ENCODE measurements around the gene ATP6V0D1.
A peak's percentile ranks its signal among the peaks of the same experiment; 100 is the strongest.
"Not testable (repeated sequence)": the region's sequence is repeated elsewhere in the genome, so short reads cannot be mapped to it uniquely, and the experiment has no call there.

Gene ATP6V0D1

DNA sequence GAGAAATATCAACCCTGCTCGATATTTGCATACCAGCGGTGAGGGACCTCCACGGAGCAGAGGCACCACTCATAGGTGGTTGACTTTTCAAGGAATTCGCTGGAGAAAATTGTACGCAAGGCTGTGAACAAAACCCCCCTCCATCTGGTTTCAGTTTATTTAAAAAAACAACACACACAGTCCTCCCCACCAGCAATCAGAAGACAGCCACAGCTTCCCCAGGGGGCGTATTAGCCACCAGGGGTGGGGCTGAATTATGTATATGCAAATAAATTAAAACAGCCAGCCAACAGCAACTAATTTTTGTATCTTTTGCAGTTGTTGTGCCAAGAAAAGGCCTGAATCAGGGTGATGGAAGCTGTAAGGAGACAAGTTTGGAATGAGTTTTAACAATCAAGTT lies 55.9 kb downstream of the ATP6V0D1 start:
- no peak for DNase-seq

DNA sequence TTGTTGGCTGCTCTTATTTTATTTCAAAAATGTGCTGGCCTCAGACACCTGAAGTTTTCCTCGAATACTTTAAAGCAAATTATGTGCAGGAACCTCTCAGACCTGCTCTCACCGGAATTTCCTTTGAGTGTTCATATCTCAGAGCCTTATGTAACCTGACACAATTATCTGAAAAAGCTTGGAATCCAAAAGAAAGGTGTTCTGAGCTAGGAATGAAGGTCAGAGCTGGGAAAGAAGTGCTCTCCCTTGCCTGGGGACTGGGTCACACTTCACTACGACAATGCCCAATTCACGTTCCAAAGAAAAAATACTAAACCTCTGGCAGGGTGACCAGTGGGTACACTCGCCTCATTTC lies 56.7 kb downstream of the ATP6V0D1 start:
- DNase-seq = no peak

DNA sequence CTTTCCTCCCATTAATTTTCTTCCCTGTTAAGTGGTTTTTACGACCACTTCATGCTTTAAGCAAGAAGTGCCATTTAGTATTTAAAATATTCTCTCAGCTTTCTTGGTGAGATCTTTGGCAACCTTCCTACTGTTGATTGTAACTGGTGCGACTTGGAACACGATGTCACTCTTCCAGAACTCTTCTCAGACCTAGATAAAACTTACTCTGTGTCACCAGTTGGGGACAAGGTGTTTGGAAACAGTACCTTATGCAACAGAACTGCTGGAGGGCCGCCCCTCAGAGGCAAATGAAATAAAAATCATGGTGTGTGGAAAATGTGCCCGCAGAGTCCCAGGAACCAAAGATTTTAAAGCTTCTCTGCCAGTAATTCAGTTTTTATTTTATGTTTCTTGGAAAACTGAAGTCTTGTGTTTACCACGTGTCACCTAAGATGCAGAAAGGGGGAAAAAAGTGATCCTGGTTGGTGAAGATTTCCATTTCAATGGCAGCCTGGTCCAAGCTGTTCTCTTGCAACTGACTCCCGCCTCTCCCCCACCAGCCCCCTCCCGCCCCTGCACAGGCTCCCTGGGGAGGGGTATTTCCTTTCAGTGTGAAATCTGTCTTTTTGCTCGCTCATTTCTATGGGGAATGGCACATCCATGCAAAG lies 57.2 kb downstream of the ATP6V0D1 start:
- no peak for DNase-seq

DNA sequence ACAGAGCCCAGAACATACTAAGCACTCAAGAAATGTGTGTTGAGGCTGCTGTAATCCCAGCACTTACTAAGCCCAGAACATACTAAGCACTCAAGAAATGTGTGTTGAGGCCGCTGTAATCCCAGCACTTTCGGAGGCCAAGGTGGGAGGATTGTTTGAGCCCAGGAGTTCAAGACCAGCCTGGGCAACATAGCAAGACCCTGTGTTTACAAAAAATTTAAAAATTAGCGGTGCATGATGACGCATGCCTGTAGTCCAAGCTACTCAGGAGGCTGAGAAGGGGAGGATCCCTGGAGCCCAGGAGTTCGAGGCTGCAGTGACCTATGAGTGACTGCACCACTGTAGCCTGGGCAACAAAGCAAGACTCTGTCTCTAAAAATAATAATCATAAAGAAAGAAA lies 57.9 kb downstream of the ATP6V0D1 start:
- DNase-seq = no peak

GRCh38 chr16:67421030-67421429 lies 59.9 kb downstream of the ATP6V0D1 start:
- no peak for DNase-seq

- no peak for DNase-seq
Measured at GRCh38 chr16:67419931-67420330, 61.0 kb downstream of the ATP6V0D1 start.

GRCh38 chr16:67419502-67419901 lies 61.5 kb downstream of the ATP6V0D1 start:
- no peak for DNase-seq

- DNase-seq = no peak
Measured at GRCh38 chr16:67417333-67418061, 63.5 kb downstream of the ATP6V0D1 start.

- peak; percentile 41 for DNase-seq
Measured at GRCh38 chr16:67415872-67416793, 64.8 kb downstream of the ATP6V0D1 start, which contains the start of gene ZDHHC1. Gene ZDHHC1 (minus strand): TSS chr16:67416477. CDS start chr16:67407775, 8,702 bp downstream.

DNA sequence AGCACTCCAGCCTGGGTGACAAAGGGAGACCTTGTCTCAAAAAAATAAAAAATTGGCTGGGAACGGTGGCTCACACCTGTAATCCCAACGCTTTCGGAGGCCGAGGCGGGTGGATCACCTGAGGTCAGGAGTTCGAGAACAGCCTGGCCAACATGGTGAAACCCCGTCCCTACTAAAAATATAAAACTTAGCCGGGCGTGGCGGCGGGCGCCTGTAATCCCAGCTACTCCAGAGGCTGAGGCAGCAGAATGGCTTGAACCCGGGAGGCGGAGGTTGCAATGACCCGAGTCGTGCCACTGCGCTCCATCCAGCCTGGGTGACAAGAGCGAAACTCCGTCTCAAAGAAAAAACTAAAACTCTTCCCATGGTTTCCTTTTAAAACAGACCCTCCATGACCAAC lies 65.5 kb downstream of the ATP6V0D1 start:
- not testable (repeated sequence) for DNase-seq

GRCh38 chr16:67413978-67414911 lies 66.7 kb downstream of the ATP6V0D1 start:
- DNase-seq = no peak

DNA sequence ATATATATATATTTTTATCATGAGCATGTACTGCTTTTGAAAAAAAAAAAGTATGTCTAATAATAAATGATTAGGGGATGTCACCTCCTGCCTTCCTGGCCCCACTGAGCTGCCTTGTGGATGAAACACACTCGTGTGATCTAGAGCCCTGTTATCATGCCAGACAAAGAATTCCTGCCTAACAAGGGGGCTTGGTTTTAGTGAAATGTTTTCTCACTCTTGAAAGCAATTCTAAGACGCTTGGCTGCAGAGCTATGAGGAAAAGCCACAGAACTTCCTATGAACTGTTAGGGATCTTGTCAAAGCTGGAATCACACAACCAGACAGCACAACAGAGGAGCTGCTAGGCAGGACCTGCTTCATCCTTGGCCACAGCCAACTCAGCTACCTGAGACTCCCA lies 68.7 kb downstream of the ATP6V0D1 start:
- DNase-seq = no peak

DNA sequence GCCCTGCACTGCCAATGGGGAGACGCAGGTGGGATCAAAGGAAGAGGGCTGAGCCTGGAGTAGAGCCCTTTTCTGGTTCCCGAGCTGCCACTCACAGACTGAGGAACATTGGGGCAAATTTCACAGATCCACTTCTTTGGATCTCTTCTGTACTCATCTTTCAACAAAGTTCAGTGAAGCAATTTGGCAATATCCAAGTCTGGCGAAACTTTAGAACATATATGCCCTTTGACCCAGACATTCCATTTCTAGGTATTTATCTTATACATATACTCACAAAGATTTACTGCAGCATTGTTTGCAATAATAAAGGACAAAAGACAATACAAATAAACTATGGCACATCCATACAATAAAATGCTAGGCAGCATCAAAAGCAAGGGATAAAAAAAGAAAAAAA lies 69.6 kb downstream of the ATP6V0D1 start:
- no peak for DNase-seq

GRCh38 chr16:67409631-67410030 lies 71.3 kb downstream of the ATP6V0D1 start:
- no peak for DNase-seq

GRCh38 chr16:67407788-67408452 lies 73.0 kb downstream of the ATP6V0D1 start:
- no peak for DNase-seq

GRCh38 chr16:67407176-67407787 lies 73.7 kb downstream of the ATP6V0D1 start:
- DNase-seq = no peak

DNA sequence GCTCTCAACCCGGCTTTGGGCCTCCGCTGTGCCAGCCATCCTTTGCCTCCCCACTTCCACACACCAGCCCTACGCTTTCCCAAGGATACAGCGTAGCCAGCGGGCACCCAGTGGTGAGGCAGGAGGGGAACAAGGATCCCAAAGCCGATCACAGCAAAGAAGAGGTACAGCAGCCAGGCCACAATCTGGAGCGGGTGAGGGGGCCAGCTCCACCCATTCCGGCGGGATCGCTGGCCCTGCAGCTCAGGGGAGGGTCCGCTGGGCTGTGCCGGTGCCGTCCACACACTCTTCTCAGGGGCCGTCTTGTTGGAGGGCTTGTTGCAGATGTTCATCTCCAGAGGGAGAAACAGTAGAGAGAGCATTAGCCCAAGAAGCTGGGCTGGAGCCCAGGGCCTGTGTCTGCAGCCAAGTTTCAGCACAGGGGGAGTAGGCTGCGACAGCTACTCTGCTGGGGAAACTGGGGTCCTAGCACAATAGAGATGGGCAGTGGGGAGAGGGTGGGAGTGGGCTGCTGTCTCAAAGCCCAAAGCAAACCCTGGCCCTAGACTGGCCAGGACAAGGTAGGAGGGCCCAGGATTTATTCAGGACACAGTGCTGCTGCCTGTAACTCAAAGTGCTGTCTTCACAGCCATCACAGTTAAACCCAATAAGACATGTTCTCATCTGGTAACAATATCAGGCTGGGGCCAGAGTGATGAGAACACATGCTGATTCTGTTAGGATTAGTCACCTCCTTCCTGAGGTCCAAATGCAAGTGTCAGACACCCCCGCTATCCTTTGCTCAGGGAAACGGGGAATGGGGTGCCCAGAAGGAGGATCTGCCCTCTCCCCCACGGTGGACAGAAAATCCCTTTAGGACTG lies 74.6 kb downstream of the ATP6V0D1 start:
- DNase-seq = no peak

DNA sequence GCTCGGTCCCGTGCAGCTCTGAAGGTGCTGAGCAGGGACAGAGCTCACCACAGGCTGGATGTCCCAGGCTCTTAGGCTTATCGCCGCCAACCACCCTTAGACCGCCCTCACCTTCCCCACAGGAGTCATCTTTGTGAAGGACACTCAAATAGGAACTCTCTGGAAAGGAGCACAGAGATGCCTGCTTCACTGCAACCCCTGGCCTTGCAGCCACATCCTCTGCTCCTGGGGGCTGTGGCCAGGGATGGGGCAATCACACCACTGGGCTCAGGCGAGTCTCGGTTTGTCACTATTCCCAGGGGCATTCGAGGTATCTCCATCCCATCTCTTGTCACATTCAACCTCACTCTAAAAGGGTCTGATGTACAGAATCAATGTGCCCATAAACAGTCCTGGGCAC lies 75.6 kb downstream of the ATP6V0D1 start:
- no peak for DNase-seq

DNA sequence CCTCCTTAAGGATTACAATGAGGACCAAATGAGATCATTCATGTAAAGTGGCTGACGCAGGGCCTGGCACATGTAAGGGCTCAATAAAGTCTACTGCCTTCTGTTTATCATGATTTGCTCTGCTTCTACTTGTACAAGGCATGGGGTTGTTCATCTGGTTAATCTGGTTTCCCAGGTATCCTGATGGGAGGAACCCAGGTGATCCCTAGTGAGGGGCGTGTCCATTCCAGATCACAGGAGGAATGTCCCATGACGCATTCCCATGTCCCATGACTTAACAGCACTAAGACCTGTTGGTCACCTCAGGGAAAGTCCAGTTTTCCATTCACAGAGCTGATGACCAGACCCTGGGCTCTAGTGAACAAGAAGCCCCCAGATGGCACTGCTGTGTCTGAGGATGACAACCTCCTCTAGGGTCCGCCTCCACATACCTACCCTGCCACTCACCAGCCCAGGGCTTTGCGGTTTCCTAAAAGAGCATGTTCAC lies 76.2 kb downstream of the ATP6V0D1 start:
- no peak for DNase-seq

GRCh38 chr16:67403976-67404555 lies 76.9 kb downstream of the ATP6V0D1 start:
- DNase-seq = no peak

Measured in CD4-positive, alpha-beta T cell treated with Interleukin-6 for 4 hours (primary cell).